ENCODE measurements around the gene MAP2K6.

MAP2K6 gene

DNA sequence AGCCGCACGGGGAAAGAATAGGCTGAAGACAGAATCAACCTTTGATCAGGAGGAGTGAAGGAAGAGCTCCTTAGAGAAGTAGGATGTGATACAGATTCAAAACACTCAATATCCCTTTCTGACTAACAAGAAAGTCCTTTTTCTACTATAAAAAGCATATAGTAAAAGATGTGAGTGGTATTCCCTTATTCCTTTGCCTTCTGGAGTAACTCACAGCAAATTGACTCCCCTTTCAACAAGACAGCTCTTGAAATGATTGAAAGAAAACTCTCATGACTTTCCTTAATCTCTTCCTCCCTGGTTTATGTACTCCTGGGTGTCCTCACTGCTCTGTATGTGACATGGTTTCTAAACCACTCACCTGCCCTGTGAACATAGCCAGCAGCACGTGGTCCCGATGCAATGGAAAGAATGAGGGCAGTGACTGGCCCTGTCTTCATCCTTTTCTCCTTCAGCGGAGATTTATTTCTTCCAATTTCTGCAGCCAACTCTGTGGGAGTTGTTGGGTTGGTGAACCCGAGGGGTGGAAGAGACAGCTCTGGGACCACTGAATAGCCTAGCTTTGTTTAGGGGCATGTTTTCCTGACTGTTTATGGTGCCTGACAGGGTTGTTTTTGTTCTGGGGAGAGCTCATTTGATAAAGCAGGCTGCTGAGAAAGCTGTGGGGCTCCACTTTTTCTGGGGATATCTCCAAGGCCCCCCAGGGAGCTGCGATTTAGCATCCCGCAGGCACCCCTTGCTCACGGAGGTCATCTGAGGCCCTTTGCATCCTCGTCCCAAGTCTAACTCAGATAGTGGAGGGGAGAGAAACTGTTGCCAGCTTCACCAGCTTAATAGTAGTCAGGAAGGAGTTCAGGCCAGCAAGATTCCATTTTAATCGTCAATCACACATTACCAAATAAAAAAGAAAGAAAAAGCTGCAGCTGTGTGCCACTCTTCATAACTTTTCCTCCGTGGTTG lies 46.7 kb downstream of the MAP2K6 start:
- Histone ChIP-seq H3K36me3 (ENCODE audit: control insufficient read depth, insufficient read depth, low read length, severe bottlenecking) (no peaks in the 10 kb centered on the region), H3K9me3 (ENCODE audit: control insufficient read depth, low read length) (no peaks in the 10 kb centered on the region), H3K9ac (ENCODE audit: low read length) (no peak overlapping the region), H3K4me1 (ENCODE audit: control insufficient read depth, insufficient read depth, low read length) (no peaks in the 10 kb centered on the region), H3K4me3 (ENCODE audit: low read length) (no peak overlapping the region), H3K27me3 (replicated peaks; ENCODE audit: control insufficient read depth, insufficient read depth, low read length) (peaks cover 3% of the 10 kb centered on the region)
- DNase-seq (ENCODE audit: low read depth): no peak

DNA sequence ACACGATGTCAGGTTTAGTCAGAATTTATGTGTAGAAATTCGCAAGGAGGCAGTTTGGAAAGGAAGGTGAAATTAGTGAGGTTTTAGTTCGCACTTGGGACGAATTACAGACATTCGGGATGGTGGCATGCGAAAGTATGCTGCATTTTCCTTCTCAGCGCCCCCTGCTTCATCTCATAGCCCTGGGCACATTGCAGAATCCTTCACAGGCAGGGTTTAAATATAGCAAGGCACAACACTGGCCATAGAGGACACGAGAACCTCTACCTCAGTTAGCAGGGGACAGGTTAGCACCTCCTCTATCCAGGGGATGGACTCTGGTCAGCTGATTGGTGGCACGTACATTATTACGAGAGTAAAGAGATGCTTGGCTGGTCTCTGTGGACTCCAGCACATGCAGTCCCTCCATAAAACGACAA lies 47.5 kb downstream of the MAP2K6 start:
- no peak for DNase-seq (ENCODE audit: low read depth)
- H3K4me3 ChIP-seq (ENCODE audit: low read length): no peak overlapping the region
- peaks cover 3% of the 10 kb centered on the region for H3K27me3 ChIP-seq (replicated peaks; ENCODE audit: control insufficient read depth, insufficient read depth, low read length)
- H3K36me3 ChIP-seq (ENCODE audit: control insufficient read depth, insufficient read depth, low read length, severe bottlenecking): no peaks in the 10 kb centered on the region
- no peaks in the 10 kb centered on the region for H3K9me3 ChIP-seq (ENCODE audit: control insufficient read depth, low read length)
- H3K4me1 ChIP-seq (ENCODE audit: control insufficient read depth, insufficient read depth, low read length): no peaks in the 10 kb centered on the region
- H3K9ac ChIP-seq (ENCODE audit: low read length): no peak overlapping the region

DNA sequence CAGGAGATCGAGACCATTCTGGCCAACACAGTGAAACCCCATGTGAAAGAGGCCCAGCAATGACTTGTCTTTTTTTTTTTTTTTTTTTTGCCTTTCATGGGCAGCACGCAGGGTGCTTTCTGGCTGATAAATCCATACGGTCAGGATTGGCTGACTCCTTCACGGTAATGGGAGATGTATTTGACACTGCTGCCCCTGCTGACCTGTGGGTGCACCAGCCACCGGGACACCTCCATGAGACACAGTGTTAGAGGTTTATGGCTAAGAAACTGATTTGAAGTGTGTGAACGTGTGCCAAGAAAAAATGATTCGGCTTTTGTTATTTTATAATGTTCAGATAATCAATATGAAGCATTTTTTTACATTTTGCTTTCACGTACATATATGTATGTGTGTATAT lies 48.4 kb downstream of the MAP2K6 start:
- no peak for DNase-seq (ENCODE audit: low read depth)
- no peaks in the 10 kb centered on the region for H3K36me3 ChIP-seq (ENCODE audit: control insufficient read depth, insufficient read depth, low read length, severe bottlenecking)
- H3K4me3 ChIP-seq (ENCODE audit: low read length): no peak overlapping the region
- no peaks in the 10 kb centered on the region for H3K9me3 ChIP-seq (ENCODE audit: control insufficient read depth, low read length)
- no peak overlapping the region for H3K9ac ChIP-seq (ENCODE audit: low read length)
- peaks cover 3% of the 10 kb centered on the region for H3K27me3 ChIP-seq (replicated peaks; ENCODE audit: control insufficient read depth, insufficient read depth, low read length)
- H3K4me1 ChIP-seq (ENCODE audit: control insufficient read depth, insufficient read depth, low read length): no peaks in the 10 kb centered on the region

GRCh38 chr17:69466451-69466850 lies 52.0 kb downstream of the MAP2K6 start:
- no peaks in the 10 kb centered on the region for H3K36me3 ChIP-seq (ENCODE audit: control insufficient read depth, insufficient read depth, low read length, severe bottlenecking)
- H3K27me3 ChIP-seq (replicated peaks; ENCODE audit: control insufficient read depth, insufficient read depth, low read length): peaks cover 3% of the 10 kb centered on the region
- no peak overlapping the region for H3K9ac ChIP-seq (ENCODE audit: low read length)
- no peak overlapping the region for H3K4me3 ChIP-seq (ENCODE audit: low read length)
- no peak for DNase-seq (ENCODE audit: low read depth)
- no peaks in the 10 kb centered on the region for H3K9me3 ChIP-seq (ENCODE audit: control insufficient read depth, low read length)
- no peaks in the 10 kb centered on the region for H3K4me1 ChIP-seq (ENCODE audit: control insufficient read depth, insufficient read depth, low read length)

DNA sequence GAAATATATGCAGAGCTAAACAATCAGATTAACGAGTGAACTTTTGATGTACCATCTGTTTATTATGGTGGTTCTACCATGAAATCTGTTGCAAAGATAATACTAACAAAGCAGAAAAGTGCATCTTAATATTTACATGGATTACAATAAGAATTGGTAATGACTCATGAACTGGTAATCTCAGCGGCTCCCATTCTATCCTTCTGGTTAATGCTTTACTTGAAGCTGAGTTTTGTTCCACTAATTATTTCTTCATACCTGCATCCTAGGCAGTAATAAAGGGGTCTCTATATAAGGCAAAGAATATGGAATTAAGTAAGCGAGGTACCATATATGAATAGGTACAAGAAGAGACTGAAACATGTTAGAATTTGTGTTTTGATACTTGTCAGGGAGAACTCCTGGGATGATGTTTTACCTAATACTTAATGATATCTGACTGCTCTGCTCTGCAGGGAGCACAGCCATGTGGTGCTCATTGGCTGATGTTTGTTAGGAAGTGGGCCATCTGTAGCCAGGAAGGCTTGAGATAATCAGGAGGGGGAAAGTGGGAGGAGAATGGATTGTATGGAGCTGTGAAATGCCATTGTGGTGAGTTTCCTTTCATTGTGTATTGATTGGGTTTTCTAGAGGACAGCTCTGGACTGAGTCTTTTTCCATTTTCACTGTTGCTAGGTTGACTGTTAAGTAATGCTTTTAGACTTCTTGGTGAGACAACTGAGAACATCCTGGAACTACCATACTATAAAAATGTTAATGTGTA lies 52.6 kb downstream of the MAP2K6 start:
- H3K4me3 ChIP-seq (ENCODE audit: low read length): no peak overlapping the region

DNA sequence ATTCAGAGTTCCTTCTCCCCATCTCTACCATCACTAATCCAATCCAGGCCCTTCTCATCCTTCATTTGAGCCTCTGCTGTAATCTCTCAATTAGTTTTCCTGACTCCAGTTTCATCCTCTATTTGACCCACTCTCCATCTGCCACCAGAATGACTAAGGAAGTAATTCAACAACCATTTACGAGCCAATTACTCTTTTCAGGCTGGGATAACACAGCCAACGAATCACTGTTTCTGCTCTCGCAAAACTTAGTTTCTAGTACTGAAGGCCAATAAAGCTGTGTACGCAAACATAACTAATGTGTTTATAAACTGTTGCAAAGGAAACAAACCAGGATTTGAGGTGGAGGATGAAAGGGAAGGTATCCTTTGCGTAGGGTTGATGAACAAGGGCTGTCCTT lies 53.7 kb downstream of the MAP2K6 start:
- Histone ChIP-seq H3K4me3 (ENCODE audit: low read length) (no peak overlapping the region), H3K9ac (ENCODE audit: low read length) (no peak overlapping the region), H3K36me3 (ENCODE audit: control insufficient read depth, insufficient read depth, low read length, severe bottlenecking) (no peaks in the 10 kb centered on the region), H3K27me3 (replicated peaks; ENCODE audit: control insufficient read depth, insufficient read depth, low read length) (no peaks in the 10 kb centered on the region), H3K4me1 (ENCODE audit: control insufficient read depth, insufficient read depth, low read length) (no peaks in the 10 kb centered on the region), H3K9me3 (ENCODE audit: control insufficient read depth, low read length) (no peaks in the 10 kb centered on the region)
- DNase-seq (ENCODE audit: low read depth): no peak

More for the DNA sequence above, 52.6 kb downstream of the MAP2K6 start:
- no peak overlapping the region for H3K9ac ChIP-seq (ENCODE audit: low read length)
- peaks cover under 1% of the 10 kb centered on the region for H3K27me3 ChIP-seq (replicated peaks; ENCODE audit: control insufficient read depth, insufficient read depth, low read length)
- no peaks in the 10 kb centered on the region for H3K9me3 ChIP-seq (ENCODE audit: control insufficient read depth, low read length)
- H3K4me1 ChIP-seq (ENCODE audit: control insufficient read depth, insufficient read depth, low read length): no peaks in the 10 kb centered on the region
- no peaks in the 10 kb centered on the region for H3K36me3 ChIP-seq (ENCODE audit: control insufficient read depth, insufficient read depth, low read length, severe bottlenecking)
- no peak for DNase-seq (ENCODE audit: low read depth)

DNA sequence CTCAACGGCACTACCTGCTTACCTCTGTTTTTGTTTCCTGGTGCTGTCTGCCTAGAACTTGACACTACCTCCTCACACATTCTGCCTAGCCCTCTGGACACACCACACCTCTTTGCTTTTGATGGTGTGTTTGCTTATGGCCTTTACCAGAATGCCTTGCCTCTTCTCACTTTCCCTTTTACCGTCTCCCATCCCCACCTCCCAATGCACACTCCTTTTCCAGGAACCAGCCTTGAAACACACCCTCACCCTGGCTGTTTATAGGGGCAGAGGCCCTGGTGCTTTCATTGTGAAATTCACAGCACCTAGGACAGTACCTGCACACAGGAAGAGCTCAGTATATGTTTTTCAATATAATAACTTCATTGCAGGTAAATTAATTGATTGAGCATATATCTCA lies 56.2 kb downstream of the MAP2K6 start:
- Histone ChIP-seq H3K4me1 (ENCODE audit: control insufficient read depth, insufficient read depth, low read length) (peaks cover 15% of the 10 kb centered on the region), H3K27me3 (replicated peaks; ENCODE audit: control insufficient read depth, insufficient read depth, low read length) (no peaks in the 10 kb centered on the region), H3K9me3 (ENCODE audit: control insufficient read depth, low read length) (no peaks in the 10 kb centered on the region), H3K36me3 (ENCODE audit: control insufficient read depth, insufficient read depth, low read length, severe bottlenecking) (no peaks in the 10 kb centered on the region), H3K4me3 (ENCODE audit: low read length) (no peak overlapping the region), H3K9ac (ENCODE audit: low read length) (no peak overlapping the region)
- no peak for DNase-seq (ENCODE audit: low read depth)

GRCh38 chr17:69471406-69471805 lies 56.9 kb downstream of the MAP2K6 start:
- H3K9me3 ChIP-seq (ENCODE audit: control insufficient read depth, low read length): no peaks in the 10 kb centered on the region
- no peak overlapping the region for H3K9ac ChIP-seq (ENCODE audit: low read length)
- H3K27me3 ChIP-seq (replicated peaks; ENCODE audit: control insufficient read depth, insufficient read depth, low read length): no peaks in the 10 kb centered on the region
- H3K4me1 ChIP-seq (ENCODE audit: control insufficient read depth, insufficient read depth, low read length): peaks cover 15% of the 10 kb centered on the region
- H3K36me3 ChIP-seq (ENCODE audit: control insufficient read depth, insufficient read depth, low read length, severe bottlenecking): no peaks in the 10 kb centered on the region
- DNase-seq (ENCODE audit: low read depth): no peak
- H3K4me3 ChIP-seq (ENCODE audit: low read length): no peak overlapping the region

- no peaks in the 10 kb centered on the region for H3K27me3 ChIP-seq (replicated peaks; ENCODE audit: control insufficient read depth, insufficient read depth, low read length)
- H3K4me1 ChIP-seq (ENCODE audit: control insufficient read depth, insufficient read depth, low read length): peaks cover 21% of the 10 kb centered on the region
- H3K9ac ChIP-seq (ENCODE audit: low read length): peak overlapping the region; percentile 63
- no peaks in the 10 kb centered on the region for H3K9me3 ChIP-seq (ENCODE audit: control insufficient read depth, low read length)
- H3K36me3 ChIP-seq (ENCODE audit: control insufficient read depth, insufficient read depth, low read length, severe bottlenecking): no peaks in the 10 kb centered on the region
- H3K4me3 ChIP-seq (ENCODE audit: low read length): no peak overlapping the region
- DNase-seq (ENCODE audit: low read depth): peak; percentile 56
Observed at GRCh38 chr17:69473841-69474831, 59.6 kb downstream of the MAP2K6 start.

- Histone ChIP-seq H3K4me3 (ENCODE audit: low read length) (no peak overlapping the region), H3K9me3 (ENCODE audit: control insufficient read depth, low read length) (no peaks in the 10 kb centered on the region), H3K4me1 (ENCODE audit: control insufficient read depth, insufficient read depth, low read length) (peaks cover 46% of the 10 kb centered on the region), H3K27me3 (replicated peaks; ENCODE audit: control insufficient read depth, insufficient read depth, low read length) (no peaks in the 10 kb centered on the region), H3K9ac (ENCODE audit: low read length) (no peak overlapping the region), H3K36me3 (ENCODE audit: control insufficient read depth, insufficient read depth, low read length, severe bottlenecking) (no peaks in the 10 kb centered on the region)
- no peak for DNase-seq (ENCODE audit: low read depth)
Observed at GRCh38 chr17:69477204-69477902, 62.9 kb downstream of the MAP2K6 start.
